HG03575 (cell line): Measurements from ENCODE around the gene DEAF1.
"Not testable (repeated sequence)": the region's sequence is repeated elsewhere in the genome, so short reads cannot be mapped to it uniquely, and the experiment has no call there.

Source experiments
- ATAC-seq: cut with Tn5 transposase; IDR thresholded peaks from one replicate; pipeline ENCODE4 v1.9.1; 2021; ENCODE audit not compliant: unreplicated experiment, insufficient number of reproducible peaks, low FRiP score; ENCODE audit errors: extremely low read depth

Gene DEAF1

DNA sequence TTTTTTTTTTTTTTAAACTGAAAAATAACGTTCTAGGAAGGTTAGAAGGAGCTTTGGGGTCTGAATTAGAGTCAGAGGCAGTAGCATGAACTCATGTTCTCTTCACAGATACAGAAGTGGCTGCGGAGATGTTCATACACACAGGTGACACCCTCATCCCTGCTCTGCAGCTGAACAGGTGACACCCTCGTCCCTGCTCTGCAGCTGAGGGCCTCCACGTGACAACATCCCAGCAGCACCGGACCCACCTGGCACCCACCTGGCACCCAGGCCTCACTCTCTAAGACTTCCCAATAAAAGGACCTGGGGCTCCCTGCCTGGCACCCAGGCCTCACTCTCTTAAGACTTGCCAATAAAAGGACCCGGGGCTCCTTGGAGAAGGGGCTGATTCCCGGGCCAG is 38.2 kb downstream of the DEAF1 start:
- ATAC-seq: no peak

DNA sequence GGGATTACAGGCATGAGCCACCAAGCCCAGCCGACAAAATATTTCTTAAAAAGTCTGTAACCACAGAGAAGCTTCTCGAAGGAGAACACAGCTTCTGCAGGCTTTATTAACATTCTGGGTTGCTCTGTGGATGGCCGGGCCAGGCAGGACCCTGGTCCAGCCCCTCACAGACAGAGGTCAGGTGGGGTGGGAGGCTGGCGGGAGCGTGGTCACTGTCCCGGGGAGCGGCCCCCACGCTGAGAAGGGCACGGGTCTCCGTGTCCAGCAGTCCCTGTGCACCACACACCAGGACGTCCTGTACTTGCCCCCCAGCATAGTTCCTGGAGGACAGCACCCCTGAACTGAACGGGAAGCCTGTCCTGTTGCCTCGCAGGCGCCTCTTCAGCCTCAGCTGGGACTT is 38.6 kb downstream of the DEAF1 start:
- no peak for ATAC-seq

DNA sequence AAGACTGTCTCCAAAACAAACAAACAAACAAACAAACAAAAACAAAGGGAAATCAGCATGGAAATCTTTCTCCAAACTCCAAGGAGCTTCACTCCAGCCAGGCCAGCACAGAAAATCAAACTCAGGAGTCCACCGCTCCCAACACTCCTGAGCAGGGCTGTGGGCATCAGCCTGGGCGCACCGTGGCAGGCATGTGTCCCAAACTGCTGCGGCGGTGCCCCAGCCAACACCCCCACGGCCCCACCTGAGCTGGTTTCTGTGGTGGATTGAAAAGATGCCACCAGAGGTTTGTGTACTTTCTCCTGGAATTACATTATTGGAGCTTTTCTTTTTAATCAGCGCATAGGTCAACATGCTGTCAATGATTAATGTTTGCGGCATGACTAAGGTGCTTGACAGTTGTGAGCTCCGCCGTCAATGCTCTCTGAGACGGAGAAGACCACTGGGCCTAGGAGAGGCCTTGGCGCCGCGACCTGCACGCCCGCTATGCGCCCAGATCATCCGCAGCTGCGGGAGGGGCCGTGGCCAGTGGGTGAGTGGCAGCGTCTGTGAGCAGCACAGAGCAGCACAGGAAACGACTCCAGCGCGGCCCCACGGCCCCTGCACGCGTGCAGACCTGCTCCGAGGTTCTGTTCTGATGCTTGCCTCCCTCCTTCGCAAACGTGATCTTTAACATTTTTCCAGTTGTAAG is 39.8 kb downstream of the DEAF1 start:
- no peak for ATAC-seq

DNA sequence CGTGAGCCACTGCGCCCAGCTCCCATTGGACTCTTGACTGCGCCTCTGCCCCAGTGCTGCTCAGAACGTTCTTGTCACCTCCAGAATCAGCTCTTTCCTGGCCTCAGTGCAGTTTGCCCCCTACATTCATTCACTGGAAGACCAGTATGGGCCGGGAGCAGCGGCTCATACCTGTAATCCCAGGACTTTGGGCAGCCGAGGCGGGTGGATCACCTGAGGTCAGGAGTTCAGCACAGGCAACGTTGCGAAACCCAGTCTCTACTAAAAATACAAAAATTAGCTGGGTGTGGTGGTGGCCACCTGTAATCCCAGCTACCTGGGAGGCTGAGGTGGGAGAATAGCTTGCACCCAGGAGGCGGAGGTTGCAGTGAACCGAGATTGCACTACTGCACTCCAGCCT is 40.6 kb downstream of the DEAF1 start:
- not testable (repeated sequence) for ATAC-seq

DNA sequence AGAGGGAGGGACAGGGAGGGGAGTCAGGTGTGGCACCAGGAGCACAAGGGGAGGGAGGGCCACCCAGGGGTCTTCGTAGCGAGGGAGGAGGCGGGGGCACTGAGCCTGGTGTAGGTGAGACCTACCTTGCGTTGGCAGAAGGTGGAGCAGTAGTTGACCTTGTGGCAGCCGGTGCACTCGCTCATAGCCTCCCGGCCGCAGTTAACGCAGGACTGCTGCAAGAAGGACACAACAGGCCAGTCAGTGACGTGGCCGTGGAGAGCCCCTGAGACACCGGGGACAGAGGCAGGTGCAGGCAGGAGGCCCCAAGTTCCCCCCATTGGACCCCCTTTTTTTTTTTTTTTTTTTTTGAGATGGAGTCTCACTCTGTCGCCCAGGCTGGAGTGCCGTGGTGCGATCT is 41.2 kb downstream of the DEAF1 start:
- no peak for ATAC-seq

DNA sequence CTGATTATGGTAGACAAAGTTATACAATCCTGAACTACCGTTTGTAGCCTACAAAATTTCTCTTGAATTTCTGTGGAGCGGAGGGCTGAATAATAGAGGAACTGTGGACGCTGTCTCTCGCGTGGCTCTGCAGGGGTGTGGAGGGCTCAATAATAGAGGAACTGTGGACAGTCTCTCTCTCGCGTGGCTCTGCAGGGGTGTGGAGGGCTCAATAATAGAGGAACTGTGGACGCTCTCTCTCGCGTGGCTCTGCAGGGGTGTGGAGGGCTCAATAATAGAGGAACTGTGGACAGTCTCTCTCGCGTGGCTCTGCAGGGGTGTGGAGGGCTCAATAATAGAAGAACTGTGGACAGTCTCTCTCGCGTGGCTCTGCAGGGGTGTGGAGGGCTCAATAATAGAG is 41.9 kb downstream of the DEAF1 start:
- not testable (repeated sequence) for ATAC-seq

DNA sequence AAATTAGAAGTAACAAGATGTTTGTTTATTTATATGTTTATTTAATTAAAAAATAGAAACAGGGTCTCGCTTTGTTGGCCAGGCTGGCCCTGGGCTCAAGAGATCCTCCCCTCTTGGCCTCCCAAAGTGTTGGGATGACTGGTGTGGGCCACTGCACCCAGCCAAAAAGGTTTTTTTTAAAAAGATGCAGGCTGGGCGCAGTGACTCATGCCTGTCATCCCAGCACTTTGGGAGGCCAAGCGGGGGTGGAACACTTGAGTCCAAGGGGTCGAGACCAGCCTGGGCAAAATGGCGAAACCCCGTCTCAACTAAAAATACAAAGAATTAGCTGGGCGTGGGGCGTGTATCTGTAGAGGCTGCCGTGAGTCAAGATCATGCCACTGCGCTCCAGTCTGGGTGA is 44.5 kb downstream of the DEAF1 start:
- ATAC-seq: no peak

DNA sequence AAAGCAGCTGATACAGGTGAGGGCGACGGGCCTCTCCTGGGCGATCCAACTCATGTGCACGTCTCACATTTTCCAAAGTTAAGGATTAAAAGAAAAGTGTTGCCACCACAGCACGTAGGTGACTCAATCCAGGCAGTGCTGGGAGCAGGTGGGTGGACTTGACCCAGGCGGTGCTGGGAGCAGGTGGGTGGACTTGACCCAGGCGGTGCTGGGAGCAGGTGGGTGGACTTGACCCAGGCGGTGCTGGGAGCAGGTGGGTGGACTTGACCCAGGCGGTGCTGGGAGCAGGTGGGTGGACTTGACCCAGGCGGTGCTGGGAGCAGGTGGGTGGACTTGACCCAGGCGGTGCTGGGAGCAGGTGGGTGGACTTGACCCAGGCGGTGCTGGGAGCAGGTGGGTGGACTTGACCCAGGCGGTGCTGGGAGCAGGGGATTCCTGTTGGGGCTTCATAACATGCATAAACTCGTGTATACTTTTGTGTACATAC is 47.3 kb downstream of the DEAF1 start:
- not testable (repeated sequence) for ATAC-seq

DNA sequence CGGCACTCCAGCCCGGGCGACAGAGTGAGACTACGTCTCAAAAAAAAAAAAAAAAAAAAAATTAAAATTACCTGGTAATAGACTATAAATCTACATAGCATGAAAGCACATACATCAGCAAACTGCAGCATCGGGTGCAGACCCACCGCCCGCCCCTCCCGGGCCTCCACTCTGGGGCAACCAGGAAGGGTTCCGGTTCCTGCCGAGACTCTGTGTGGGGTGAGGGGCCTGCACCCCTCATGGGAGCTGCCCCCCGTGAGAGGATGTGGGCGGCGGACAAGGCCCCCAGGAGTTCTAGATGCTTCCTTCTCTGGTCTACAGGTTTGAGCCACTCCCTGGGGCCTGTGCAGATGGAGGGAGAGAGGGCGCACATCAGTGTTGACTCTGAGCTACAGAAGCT is 48.8 kb downstream of the DEAF1 start:
- no peak for ATAC-seq

DNA sequence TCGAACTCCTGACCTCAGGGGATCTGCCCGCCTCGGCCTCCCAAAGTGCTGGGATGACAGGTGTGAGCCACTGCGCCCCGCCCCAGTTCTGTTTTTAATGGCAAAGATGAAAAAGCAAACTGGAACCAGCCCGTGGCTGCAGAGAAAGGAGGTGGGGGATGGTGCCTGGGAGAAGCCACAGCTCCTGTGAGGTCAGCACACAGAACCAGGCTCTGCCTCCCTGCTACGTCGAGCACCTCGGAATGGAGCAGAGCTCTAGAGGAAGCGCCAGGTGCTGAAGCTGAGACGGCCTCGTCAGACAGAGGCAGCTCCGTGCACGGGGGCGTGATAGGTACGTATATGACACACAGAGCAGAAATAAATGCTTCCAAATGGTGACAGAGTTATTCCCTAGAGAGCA is 49.5 kb downstream of the DEAF1 start:
- no peak for ATAC-seq

DNA sequence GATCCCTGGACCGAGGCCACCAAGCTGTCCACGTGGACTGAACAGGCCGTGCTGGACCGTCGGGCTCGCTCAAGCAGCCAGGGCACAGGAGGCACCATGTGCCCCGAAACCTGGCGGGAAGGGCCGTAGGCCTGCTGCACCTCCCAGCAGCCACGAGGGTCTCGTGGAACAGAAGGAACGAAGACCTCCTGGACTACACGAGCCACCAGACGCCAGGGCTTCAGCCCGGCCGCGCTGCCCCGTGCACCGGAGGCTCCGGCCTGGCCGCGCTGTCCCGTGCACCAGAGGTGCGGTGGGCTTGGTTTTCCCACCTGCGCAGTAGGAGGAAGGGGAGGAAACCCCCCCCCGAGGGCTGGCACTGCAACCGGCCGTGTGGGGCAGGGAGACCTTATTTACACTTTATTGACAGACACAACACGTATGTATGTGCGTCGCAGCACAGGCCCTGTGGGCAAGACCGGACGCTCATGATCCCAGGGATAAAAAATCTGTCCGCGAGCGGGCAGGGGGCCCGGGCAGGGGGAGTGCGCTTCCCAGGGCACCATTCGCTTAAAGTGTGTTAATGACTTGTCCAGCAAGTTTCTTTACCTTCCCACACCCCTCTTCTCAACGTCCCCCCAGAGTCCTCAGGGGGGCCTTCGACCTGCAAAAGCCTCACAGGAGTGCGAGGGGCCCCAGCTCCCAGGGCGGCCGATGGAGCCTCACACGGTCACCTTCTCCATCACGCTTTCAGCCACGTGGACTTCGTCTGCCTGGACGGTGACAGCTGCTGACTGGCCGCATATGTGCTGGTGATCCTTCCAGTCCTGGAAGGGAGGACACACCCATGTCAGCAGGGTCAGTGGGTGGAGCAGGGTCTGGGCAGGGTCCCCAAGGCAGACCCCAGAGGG is 50.9 kb downstream of the DEAF1 start:
- ATAC-seq: no peak

DNA sequence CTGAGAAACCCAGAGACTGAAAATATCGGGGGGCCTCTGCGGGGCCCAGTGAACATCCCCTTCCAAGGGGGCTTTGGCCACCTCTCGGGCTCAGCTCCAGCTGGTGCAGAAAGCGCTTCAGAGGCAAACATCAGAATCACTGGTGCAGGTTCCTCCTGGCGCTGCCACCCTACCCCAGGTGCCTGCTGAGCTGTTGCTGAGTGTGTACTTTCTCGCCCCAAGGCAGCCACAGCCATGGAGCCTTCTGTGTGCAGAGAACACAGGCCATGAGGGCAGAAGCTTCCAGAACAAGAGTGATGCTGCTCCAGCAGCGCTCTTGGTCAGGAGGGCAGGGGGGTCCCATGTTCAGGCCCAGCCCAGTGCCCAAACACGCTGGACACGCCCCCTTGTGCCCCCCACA is 51.7 kb downstream of the DEAF1 start:
- no peak for ATAC-seq

DNA sequence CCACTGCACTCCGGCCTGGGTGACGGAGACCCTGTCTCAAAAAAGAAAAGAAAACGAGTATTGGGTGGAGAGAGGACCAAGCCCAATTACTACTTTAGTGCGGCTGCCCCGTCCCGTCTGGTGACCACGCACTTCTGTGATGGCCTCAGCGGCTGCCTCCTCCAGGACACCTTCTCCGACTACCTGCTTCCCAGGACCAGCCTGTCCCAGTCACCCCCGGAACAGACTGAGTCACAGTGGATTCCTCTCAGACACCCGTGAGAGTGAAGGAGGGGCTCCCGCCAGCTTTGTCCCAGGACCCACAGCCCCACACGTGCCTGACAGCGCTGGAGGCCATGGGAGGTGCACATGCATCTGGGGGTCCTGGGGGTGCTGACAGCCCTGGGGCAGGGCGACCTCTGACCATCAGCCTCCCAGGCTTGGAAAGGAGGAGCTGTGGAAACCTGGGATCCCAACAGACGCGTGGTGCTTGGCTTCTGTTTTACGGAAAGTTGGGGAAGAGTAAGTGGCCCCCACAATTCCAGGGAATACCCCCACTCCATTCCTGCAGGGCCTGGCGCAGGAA is 53.1 kb downstream of the DEAF1 start:
- ATAC-seq: no peak

DNA sequence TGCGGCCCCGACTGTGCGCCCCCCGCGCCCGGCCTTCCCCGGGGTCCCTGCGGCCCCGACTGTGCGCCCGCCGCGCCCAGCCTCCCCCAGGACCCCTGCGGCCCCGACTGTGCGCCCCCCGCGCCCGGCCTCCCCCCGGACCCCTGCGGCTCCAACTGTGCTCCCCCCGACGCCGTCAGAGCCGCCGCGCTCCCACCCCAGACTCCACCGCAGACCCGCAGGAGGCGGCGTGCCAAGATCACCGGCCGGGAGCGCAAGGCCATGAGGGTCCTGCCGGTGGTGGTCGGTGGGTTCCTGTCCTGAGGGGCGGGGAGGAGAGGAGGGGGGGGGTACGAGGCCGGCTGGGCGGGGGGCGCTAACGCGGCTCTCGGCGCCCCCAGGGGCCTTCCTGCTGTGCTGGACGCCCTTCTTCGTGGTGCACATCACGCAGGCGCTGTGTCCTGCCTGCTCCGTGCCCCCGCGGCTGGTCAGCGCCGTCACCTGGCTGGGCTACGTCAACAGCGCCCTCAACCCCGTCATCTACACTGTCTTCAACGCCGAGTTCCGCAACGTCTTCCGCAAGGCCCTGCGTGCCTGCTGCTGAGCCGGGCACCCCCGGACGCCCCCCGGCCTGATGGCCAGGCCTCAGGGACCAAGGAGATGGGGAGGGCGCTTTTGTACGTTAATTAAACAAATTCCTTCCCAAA is 54.9 kb downstream of the DEAF1 start:
- ATAC-seq: no peak

DNA sequence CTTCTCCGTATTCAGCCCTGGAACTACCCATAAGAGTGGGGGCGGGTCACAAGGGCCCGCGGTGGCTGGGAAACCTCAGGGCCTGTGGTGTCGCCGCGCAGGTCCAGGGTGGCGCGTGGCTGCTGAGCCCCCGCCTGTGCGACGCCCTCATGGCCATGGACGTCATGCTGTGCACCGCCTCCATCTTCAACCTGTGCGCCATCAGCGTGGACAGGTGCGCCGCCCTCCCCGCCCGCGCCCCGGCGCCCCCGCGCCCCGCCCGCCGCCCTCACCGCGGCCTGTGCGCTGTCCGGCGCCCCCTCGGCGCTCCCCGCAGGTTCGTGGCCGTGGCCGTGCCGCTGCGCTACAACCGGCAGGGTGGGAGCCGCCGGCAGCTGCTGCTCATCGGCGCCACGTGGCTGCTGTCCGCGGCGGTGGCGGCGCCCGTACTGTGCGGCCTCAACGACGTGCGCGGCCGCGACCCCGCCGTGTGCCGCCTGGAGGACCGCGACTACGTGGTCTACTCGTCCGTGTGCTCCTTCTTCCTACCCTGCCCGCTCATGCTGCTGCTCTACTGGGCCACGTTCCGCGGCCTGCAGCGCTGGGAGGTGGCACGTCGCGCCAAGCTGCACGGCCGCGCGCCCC is 55.6 kb downstream of the DEAF1 start:
- no peak for ATAC-seq

DNA sequence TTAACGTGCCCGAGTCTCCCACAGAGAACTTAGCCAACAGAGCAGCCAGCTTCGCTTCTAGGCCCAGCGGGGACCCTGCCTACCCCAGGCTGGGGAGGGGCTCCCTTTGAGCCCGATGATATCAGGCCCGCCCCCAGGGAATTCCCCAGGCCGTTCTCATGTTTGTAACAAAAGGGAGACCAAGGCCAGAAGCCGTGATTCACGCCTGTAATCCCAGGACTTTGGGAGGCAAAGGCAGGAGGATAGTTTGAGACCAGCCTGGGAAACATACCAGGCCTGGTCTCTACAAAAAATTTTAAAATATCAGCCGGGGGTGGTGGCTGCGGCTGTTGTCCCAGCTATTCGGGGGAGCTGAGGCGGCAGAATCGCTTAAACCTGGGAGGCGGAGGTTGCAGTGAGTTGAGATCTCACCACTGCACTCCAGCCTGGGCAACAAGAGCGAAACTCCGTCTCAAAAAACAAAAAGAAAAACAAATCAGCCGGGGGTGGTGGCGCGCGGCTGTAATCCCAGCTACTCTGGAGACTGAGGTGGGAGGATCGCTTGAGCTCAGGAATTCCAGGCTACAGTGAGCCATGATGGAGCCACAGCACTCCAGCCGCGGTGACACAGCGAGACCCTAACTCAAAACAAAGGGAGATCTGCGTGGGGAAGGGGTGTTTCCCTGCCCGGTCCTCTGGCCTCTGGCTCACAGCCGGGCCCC is 56.2 kb downstream of the DEAF1 start:
- no peak for ATAC-seq

DNA sequence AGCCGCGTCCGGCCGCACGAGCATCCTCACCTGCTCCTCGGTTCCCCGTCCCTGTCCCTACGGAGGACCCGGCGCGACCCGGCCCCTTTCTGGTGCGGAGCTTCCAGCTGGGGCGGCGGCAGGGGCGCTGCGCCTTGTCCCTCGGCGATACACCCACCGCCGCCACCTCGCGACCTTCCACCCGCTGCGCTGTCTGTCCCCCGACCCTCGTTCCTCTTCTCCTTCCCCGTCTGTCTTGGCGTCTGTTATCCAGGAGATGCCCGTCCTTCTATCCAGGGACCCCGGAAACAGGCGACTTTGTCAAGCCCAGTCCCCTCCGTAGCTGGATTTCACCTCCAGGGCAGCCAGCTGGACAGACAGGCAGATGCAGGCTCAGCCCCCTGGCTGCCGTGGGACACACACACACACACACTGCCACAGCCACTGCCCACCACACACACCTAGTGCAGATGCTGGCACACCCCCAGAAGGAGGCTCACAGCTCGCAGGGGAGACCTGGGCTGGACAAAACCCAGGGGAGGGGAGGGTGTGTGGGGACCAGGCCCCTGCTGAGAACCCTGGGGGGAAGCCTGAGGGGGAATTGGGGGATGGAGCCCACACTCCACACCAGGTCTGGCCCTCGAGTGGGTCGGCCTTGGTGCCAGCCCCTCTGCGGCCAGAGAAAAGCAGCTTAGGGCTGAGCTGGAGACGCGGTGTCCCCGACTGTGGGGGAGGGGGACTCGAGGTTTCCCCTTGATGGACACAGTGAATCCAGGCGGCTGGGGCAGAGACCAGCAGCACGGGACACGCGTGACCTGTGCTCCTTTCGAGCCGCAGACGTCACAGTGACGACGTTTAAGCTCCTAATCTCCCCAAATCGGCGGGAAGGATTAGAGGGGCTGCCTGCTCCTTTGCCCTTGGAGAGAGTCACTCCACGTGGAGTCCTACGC is 57.2 kb downstream of the DEAF1 start:
- no peak for ATAC-seq

DNA sequence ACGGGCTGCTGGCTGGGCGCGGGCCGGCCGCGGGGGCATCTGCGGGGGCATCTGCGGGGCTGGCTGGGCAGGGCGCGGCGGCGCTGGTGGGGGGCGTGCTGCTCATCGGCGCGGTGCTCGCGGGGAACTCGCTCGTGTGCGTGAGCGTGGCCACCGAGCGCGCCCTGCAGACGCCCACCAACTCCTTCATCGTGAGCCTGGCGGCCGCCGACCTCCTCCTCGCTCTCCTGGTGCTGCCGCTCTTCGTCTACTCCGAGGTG is 57.8 kb downstream of the DEAF1 start:
- no peak for ATAC-seq
